ENCODE results near the gene DIPK1C.

The DIPK1C gene

DNA sequence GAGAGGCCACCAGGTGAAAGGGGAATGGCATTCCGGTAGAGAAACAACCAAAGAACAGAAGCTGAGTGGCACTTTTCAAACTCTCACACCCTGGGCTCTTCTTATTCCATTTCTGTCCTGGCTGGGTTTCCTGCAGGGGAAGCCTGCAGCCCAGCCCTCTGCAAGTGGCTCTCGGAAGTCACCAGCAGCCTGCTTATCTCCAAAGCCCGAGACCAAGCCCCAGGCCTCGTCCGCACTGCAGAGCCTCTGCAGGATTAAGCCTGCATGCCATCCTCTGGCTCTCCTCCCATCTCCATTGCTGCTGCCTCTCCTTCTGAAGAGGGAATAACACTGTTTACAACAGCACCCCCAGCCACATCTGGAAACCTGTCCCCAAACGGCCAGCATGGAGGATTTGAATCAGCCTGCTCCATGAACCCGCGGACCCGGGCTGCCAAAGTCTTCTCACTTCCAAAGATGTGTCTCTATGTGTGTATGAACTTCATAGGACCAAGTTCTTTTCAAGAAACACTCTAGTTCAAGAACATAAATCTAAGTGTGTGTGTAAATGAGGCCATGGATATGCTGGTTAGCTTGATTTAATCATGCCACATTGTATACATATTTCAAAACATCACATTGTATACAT, 54.2 kb downstream of the DIPK1C start:
- WGBS, 2 experiments (ENCODE audit: insufficient coverage in 2 of 2): 68 to 69% methylated on average over 5 of the region's 9 CpGs
- Histone ChIP-seq H3K4me1 (ENCODE audit: control insufficient read depth, insufficient read depth, low read length, poor library complexity, severe bottlenecking) (no peaks in the 10 kb centered on the region), H3K4me3 (ENCODE audit: extremely low read depth, insufficient read depth, low read length, poor library complexity, severe bottlenecking) (no peak overlapping the region), H3K9me3 (ENCODE audit: control insufficient read depth, low read length) (no peaks in the 10 kb centered on the region), H3K36me3 (ENCODE audit: control insufficient read depth, insufficient read depth, low read length) (no peaks in the 10 kb centered on the region), H3K27ac (ENCODE audit: low read depth, low read length, severe bottlenecking) (no peak overlapping the region)

DNA sequence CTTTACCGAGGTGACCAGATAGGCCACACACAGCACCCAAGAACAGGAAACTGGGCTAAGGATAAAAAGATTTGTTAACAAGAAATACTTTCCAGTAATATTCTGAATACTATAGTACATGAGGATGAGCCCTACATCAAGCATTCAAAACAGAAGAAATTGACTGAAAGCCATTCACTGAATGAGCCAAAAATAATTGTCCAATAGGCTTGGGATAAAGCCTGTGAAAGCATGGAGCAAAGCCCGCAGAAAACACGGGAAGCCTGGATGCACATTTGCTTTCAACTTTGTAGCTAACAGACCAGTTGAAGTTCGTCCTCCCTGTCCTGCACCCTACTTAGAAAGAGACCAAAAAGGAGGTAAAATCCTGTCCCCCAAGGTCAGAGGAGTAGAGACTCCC, 56.3 kb downstream of the DIPK1C start:
- H3K4me1 ChIP-seq (ENCODE audit: control insufficient read depth, insufficient read depth, low read length, poor library complexity, severe bottlenecking): no peaks in the 10 kb centered on the region
- no peak overlapping the region for H3K27ac ChIP-seq (ENCODE audit: low read depth, low read length, severe bottlenecking)
- H3K4me3 ChIP-seq (ENCODE audit: extremely low read depth, insufficient read depth, low read length, poor library complexity, severe bottlenecking): no peak overlapping the region
- H3K36me3 ChIP-seq (ENCODE audit: control insufficient read depth, insufficient read depth, low read length): no peaks in the 10 kb centered on the region
- WGBS, 2 experiments (ENCODE audit: insufficient coverage in 2 of 2): 87 to 100% methylated on average over 2 to 4 of the region's 4 CpGs
- no peaks in the 10 kb centered on the region for H3K9me3 ChIP-seq (ENCODE audit: control insufficient read depth, low read length)

DNA sequence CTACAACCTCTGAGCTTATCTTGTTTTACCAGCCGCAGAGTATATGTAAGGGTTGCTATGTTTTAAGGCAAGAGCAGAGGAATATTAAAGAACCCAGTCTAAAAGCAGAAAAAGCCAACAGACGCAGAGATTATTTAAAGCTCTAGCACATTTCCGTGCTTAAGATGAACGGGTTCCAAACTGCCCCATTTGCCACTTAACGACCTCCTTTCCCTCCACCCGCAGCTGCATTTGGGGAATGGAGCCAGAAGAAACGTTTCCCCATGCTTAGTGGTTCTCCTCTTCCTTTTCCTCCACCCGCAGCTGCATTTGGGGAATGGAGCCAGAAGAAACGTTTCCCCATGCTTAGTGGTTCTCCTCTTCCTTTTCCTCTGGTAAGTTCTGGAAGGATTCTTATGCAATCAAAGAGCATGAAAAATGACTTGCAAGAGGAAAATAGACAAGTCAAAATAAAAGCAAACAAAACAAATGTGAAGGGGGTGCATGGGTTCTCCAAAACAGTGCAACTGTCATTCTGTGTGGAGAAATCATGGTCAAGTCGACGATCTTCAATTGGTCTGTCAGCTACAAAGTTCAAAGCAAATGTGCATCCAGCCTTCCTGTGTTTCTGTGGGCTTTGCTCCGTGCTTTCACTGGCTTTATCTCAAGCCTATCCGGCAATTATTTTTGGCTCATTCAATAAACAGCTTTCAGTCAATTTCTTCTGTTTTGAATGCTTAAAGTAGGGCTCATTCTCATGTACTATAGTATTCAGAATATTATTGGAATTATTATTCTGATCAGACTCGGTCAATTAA, 57.8 kb downstream of the DIPK1C start:
- Histone ChIP-seq H3K4me3 (ENCODE audit: extremely low read depth, insufficient read depth, low read length, poor library complexity, severe bottlenecking) (no peak overlapping the region), H3K27ac (ENCODE audit: low read depth, low read length, severe bottlenecking) (no peak overlapping the region), H3K9me3 (ENCODE audit: control insufficient read depth, low read length) (no peaks in the 10 kb centered on the region), H3K4me1 (ENCODE audit: control insufficient read depth, insufficient read depth, low read length, poor library complexity, severe bottlenecking) (no peaks in the 10 kb centered on the region), H3K36me3 (ENCODE audit: control insufficient read depth, insufficient read depth, low read length) (no peaks in the 10 kb centered on the region)
- WGBS, 2 experiments (ENCODE audit: insufficient coverage in 2 of 2): 88% methylated on average over 9 of the region's 14 CpGs

DNA sequence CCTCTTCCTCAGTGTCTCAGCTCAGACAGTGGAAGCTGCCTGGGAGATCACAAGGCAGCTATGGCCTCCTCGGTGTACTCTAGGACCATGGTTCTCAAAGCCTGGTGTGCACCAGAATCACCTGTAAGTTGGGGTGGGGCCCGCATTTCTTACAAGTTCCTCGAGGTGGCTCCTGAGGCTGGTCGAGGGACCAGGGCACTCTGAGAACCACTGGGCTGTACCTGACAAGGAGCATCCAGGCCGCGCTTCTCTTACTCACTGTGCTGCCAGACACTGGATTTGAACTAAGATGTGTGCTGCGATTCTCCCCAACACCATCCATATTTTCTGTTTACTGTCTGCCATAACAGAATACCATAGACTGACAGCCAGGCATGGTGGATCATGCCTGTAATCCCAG, 59.5 kb downstream of the DIPK1C start:
- WGBS, 2 experiments (ENCODE audit: insufficient coverage in 2 of 2): 90 to 92% methylated on average over 7 of the region's 7 CpGs
- Histone ChIP-seq H3K9me3 (ENCODE audit: control insufficient read depth, low read length) (no peaks in the 10 kb centered on the region), H3K36me3 (ENCODE audit: control insufficient read depth, insufficient read depth, low read length) (no peaks in the 10 kb centered on the region), H3K4me3 (ENCODE audit: extremely low read depth, insufficient read depth, low read length, poor library complexity, severe bottlenecking) (no peak overlapping the region), H3K27ac (ENCODE audit: low read depth, low read length, severe bottlenecking) (no peak overlapping the region), H3K4me1 (ENCODE audit: control insufficient read depth, insufficient read depth, low read length, poor library complexity, severe bottlenecking) (no peaks in the 10 kb centered on the region)

DNA sequence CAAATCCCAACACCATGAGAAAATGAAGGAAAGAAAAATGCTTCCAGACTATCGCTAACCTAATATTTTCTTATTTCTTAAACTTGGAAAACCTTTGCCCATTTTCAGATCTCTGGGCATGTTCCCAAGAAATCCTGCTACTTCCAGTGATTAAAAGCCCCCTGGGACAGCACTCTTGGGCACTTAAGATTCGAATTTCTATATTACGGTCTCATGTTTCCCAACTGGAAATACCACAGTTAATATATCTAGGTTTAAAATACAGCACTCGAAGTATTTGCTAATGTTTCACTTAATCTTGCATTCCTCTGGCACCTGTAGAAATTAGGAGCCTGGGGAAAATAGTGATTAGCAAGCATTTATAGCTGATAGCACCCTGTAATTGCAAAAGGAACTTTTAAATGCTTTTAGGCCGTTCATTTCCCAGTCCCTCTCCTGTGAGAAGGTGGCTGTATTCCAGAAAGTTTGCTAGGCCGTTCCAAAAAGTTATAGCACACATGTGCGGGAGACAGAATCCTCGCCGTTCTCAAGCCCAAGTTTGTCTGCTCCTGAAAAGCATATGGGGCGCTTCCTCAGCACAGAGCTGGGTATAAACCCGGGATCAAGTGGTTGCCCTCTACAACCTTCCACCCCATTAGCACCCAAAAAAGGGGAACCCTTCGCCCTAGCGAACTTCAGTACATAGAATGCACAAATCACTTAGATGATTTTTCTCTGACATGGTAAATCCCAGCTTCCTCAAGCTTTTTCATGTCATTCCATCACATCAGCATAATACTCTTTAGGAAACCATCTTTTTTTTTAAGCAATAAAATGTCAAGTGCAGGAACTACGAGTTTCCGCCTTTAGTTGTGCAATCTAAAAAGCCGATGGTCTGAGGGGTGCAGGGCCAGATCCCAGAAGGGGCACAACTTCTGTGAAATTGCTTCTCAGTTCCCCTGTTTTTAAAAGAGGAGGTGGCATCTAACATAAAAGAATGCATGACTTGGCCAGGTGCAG, 60.6 kb downstream of the DIPK1C start:
- Histone ChIP-seq H3K4me1 (ENCODE audit: control insufficient read depth, insufficient read depth, low read length, poor library complexity, severe bottlenecking) (no peaks in the 10 kb centered on the region), H3K4me3 (ENCODE audit: extremely low read depth, insufficient read depth, low read length, poor library complexity, severe bottlenecking) (no peak overlapping the region), H3K9me3 (ENCODE audit: control insufficient read depth, low read length) (no peaks in the 10 kb centered on the region), H3K36me3 (ENCODE audit: control insufficient read depth, insufficient read depth, low read length) (no peaks in the 10 kb centered on the region), H3K27ac (ENCODE audit: low read depth, low read length, severe bottlenecking) (no peak overlapping the region)
- 84 to 87% methylated on average over 12 to 13 of the region's 16 CpGs for WGBS, 2 experiments (ENCODE audit: insufficient coverage in 2 of 2)

DNA sequence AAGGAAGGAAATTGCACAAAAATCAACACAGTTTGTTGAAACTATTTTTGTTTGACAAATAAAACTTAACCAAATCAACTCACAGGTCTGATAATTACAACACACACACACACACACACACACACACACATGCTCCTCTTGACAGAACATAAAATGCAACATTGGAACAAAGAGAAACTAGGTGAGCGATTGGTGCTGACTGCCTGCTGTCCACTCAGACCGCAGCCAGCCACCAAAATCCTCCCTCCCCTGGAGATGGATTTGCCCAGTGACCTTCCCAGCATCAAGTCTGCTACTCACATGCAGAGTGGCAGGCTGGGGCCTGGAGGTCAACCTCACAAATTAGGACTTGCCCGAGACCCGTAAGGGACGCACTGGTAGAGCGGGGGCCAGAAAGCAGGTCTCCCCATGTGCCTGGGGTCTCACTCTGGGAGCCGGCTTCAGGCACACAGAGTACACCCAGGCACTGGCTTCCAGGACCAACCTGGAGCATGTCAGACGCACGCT, 61.4 kb downstream of the DIPK1C start:
- 70 to 87% methylated on average over 5 of the region's 9 CpGs for WGBS, 2 experiments (ENCODE audit: insufficient coverage in 2 of 2)
- H3K36me3 ChIP-seq (ENCODE audit: control insufficient read depth, insufficient read depth, low read length): no peaks in the 10 kb centered on the region
- no peaks in the 10 kb centered on the region for H3K9me3 ChIP-seq (ENCODE audit: control insufficient read depth, low read length)
- no peaks in the 10 kb centered on the region for H3K4me1 ChIP-seq (ENCODE audit: control insufficient read depth, insufficient read depth, low read length, poor library complexity, severe bottlenecking)
- H3K27ac ChIP-seq (ENCODE audit: low read depth, low read length, severe bottlenecking): no peak overlapping the region
- no peak overlapping the region for H3K4me3 ChIP-seq (ENCODE audit: extremely low read depth, insufficient read depth, low read length, poor library complexity, severe bottlenecking)

DNA sequence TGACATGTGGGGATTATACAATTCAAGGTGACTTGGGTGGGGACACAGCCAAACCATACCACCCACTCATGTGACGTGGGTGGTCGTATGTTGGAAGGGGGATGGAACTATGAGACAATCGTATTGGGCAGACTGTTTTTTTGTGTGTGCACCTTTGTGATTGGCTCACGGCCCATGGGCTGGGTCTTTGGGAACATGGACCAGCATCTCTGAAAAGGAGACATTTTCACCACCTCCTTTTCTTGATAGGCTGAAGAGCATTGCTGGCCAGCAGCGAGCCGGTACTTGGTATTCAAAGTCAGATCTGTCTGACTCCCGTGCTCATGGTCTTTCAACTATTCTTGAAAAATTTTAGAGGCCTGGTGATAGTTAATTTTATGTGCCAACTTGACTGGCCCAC, 62.1 kb downstream of the DIPK1C start:
- 67 to 92% methylated on average over 1 to 2 of the region's 7 CpGs for WGBS, 2 experiments (ENCODE audit: insufficient coverage in 2 of 2)
- Histone ChIP-seq H3K9me3 (ENCODE audit: control insufficient read depth, low read length) (no peaks in the 10 kb centered on the region), H3K4me1 (ENCODE audit: control insufficient read depth, insufficient read depth, low read length, poor library complexity, severe bottlenecking) (no peaks in the 10 kb centered on the region), H3K4me3 (ENCODE audit: extremely low read depth, insufficient read depth, low read length, poor library complexity, severe bottlenecking) (no peak overlapping the region), H3K27ac (ENCODE audit: low read depth, low read length, severe bottlenecking) (no peak overlapping the region), H3K36me3 (ENCODE audit: control insufficient read depth, insufficient read depth, low read length) (no peaks in the 10 kb centered on the region)

DNA sequence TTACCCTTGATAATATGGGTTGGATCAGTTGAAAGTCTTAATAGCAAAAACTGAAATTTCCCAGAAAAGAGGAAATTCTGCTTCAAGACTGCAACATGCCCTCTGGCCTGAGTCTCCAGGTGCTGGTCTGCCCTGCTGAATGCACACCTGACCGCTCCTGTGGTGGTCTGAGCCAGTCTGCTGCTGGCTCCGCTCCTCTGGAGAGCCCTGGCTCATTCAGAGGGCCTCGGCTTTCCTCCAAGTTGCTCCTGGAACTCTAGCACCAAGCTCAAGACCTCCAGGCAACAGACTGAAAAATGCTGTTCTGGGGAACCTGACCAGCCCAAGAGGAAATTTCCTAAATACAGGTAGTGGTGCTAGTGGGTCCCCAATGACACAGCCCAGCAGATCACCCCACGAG, 64.8 kb downstream of the DIPK1C start:
- Histone ChIP-seq H3K27ac (ENCODE audit: low read depth, low read length, severe bottlenecking) (no peak overlapping the region), H3K4me1 (ENCODE audit: control insufficient read depth, insufficient read depth, low read length, poor library complexity, severe bottlenecking) (peaks cover 6% of the 10 kb centered on the region), H3K9me3 (ENCODE audit: control insufficient read depth, low read length) (no peaks in the 10 kb centered on the region), H3K36me3 (ENCODE audit: control insufficient read depth, insufficient read depth, low read length) (no peaks in the 10 kb centered on the region), H3K4me3 (ENCODE audit: extremely low read depth, insufficient read depth, low read length, poor library complexity, severe bottlenecking) (no peak overlapping the region)
- WGBS, 2 experiments (ENCODE audit: insufficient coverage in 2 of 2): 96 to 97% methylated on average over 2 to 3 of the region's 4 CpGs

DNA sequence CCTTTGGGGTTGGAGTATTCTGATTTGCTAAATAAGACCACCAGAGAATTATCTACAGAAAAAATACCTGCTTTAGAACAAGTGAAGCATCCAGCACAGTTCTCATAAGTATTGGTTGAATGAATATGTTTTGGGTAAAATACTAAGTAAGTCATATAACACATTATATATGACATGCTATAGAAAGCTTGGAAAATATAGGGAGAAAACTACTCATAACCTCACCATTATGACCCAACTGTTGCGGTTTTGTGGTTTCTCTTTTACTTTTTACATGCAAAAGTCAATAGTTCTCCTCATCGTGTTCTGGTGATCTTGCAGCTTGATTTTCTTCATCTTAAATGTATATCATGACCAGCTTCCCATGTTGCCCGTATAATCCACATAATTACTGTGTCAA, 66.2 kb downstream of the DIPK1C start:
- Histone ChIP-seq H3K9me3 (ENCODE audit: control insufficient read depth, low read length) (no peaks in the 10 kb centered on the region), H3K27ac (ENCODE audit: low read depth, low read length, severe bottlenecking) (no peak overlapping the region), H3K4me1 (ENCODE audit: control insufficient read depth, insufficient read depth, low read length, poor library complexity, severe bottlenecking) (peaks cover 6% of the 10 kb centered on the region), H3K4me3 (ENCODE audit: extremely low read depth, insufficient read depth, low read length, poor library complexity, severe bottlenecking) (no peak overlapping the region), H3K36me3 (ENCODE audit: control insufficient read depth, insufficient read depth, low read length) (no peaks in the 10 kb centered on the region)
- 93 to 94% methylated on average over 2 to 3 of the region's 3 CpGs for WGBS, 2 experiments (ENCODE audit: insufficient coverage in 2 of 2)

DNA sequence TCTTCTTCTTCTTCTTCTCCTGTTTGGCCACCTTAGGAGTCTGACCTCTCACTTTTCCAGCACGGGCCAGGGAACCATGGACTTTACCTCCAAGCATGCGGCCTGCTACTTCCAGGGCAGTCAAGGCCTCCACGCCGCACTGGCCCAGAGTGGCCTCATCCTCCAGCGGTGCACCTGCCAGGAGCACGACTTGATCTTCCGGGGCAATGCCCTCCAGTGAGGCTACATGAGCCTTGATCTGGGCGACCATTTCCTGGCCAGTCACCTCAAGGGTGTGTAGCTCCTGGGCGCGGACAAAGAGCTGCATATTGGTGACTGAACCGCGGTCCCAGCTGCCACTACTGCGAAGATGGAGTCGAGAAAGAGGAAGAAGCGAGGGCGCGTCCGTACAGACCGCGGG, 67.1 kb downstream of the DIPK1C start:
- WGBS, 2 experiments (ENCODE audit: insufficient coverage in 2 of 2): 90 to 93% methylated on average over 13 to 14 of the region's 20 CpGs
- Histone ChIP-seq H3K4me3 (ENCODE audit: extremely low read depth, insufficient read depth, low read length, poor library complexity, severe bottlenecking) (no peak overlapping the region), H3K9me3 (ENCODE audit: control insufficient read depth, low read length) (no peaks in the 10 kb centered on the region), H3K4me1 (ENCODE audit: control insufficient read depth, insufficient read depth, low read length, poor library complexity, severe bottlenecking) (peaks cover 6% of the 10 kb centered on the region), H3K27ac (ENCODE audit: low read depth, low read length, severe bottlenecking) (no peak overlapping the region), H3K36me3 (ENCODE audit: control insufficient read depth, insufficient read depth, low read length) (no peaks in the 10 kb centered on the region)
